ENCODE data around the gene RDH13. TPM values are rescaled to one million over a fixed set of nuclear protein-coding genes. Genes with fewer than 3 reads are reported as not detected.
"Not testable (repeated sequence)": the region's sequence is repeated elsewhere in the genome, so short reads cannot be mapped to it uniquely, and the experiment has no call there.

Gene RDH13
- total RNA-seq, 1 donor from 2014 or later, result 9.7 TPM

GRCh38 chr19:55020351-55020750 is 42.6 kb downstream of the RDH13 start:
- not testable (repeated sequence) for DNase-seq (ENCODE audit: low spot score); ATAC-seq

DNA sequence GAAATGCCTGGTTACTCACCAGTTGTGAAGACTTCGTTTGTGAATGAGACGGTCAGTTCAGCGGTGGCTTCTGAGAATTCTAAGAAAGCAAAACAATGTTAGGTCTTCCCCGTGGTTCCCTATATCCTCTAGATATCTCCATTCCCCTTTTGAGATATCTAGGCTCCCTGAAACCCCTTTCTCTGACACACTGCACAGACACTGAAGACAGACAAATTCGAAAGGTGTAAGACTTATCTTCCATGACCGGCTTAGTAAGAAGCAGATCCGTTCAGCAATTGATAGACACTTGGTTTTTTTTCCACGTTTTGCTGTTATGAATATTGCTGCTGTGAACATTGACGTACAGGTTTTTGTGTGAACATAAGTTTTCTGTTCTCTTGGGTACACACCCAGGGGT is 44.3 kb downstream of the RDH13 start:
- ATAC-seq, result no peak
- DNase-seq (ENCODE audit: low spot score), result no peak

DNA sequence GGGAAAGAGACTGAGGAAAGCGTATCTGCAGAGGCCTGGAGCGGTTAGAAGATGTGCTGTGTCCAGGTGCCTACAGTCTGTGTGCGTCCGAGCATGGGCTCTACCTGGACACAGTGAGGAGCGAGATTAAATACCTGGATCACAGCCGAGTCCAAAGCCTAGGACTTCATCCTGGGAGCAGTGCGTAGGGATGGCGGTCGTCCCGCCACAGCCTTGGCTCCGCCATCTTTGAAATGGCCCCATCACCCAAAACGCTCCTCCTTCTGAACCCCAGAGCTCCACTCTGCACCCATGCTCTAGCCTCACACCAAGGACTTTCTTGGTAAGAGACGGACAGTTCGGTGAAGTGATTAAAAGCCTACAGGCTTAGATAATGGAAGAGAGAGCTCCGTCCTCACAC is 44.7 kb downstream of the RDH13 start:
- DNase-seq (ENCODE audit: low spot score) (no peak), ATAC-seq (no peak)

GRCh38 chr19:55016017-55016416 is 46.9 kb downstream of the RDH13 start:
- no peak for ATAC-seq

GRCh38 chr19:55015126-55015525 is 47.8 kb downstream of the RDH13 start:
- DNase-seq (ENCODE audit: low spot score) (no peak), ATAC-seq (peak; percentile 27)

More at GRCh38 chr19:55016017-55016416, 46.9 kb downstream of the RDH13 start:
- DNase-seq (ENCODE audit: low spot score), result no peak

- ATAC-seq, result peak; percentile 79
- DNase-seq (ENCODE audit: low spot score), result no peak
Observed at GRCh38 chr19:55014714-55015113, 48.2 kb downstream of the RDH13 start.

DNA sequence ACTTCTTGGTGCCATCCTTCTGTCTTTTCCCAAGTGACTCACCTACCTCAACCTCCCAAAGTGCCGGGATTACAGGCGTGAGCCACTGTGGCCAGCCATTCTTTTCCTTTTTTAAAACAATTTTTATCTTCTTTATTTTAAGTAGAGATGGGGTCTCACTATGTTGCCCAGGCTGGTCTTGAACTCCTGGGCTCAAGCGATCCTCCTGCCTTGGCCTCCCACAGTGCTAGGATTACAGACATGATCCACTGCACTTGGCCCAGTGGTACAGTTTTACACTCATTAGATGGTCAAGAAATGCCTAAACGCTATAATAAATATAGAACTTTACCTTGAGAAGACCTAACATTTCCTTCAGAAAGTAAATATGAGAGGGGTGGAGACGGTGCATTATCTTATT is 49.4 kb downstream of the RDH13 start:
- DNase-seq (ENCODE audit: low spot score), result no peak
- ATAC-seq, result no peak

- ATAC-seq, result no peak
- no peak for DNase-seq (ENCODE audit: low spot score)
Observed at GRCh38 chr19:55012306-55012705, 50.6 kb downstream of the RDH13 start.

- not testable (repeated sequence) for ATAC-seq; DNase-seq (ENCODE audit: low spot score)
Observed at GRCh38 chr19:55010561-55010960, 52.4 kb downstream of the RDH13 start.

DNA sequence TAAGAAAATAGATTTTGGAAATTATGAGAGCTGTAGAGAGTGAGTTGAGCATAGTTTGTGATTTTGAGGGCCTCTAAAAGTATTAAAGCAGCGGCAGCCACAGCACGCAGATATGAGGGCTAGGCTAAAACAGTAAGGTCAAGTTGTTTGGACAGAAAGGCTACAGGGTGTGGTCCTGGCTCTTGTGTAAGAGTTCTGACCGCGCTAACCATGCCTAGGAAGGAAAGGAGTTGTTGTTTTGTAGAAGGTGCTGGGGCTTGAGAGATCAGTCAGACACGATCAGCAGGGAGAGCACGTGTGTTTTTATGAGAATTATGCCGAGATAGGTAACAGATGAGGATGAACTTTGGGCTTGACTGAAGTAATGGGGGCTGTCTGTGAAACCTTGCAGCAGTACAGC is 54.2 kb downstream of the RDH13 start:
- not testable (repeated sequence) for ATAC-seq; DNase-seq (ENCODE audit: low spot score)

DNA sequence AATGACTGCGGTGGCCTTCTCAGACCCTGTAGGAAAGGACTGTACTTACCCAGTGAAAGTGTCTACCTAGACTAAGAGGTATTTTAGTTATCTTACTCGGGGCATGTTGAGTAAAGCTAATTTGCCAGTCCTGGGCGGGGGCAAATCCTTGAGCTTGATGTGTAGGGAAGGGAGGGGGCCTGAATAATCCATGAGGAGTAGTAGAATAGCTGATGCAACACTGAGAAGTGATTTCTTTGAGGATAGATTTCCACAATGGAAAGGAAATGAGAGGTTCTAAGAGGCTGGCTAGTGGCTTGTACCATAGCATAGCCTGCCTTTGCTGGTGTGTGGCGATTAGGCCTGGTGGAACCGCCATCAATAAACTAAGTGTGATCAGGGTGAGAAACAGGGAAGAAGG is 54.8 kb downstream of the RDH13 start:
- DNase-seq (ENCODE audit: low spot score); ATAC-seq: not testable (repeated sequence)

DNA sequence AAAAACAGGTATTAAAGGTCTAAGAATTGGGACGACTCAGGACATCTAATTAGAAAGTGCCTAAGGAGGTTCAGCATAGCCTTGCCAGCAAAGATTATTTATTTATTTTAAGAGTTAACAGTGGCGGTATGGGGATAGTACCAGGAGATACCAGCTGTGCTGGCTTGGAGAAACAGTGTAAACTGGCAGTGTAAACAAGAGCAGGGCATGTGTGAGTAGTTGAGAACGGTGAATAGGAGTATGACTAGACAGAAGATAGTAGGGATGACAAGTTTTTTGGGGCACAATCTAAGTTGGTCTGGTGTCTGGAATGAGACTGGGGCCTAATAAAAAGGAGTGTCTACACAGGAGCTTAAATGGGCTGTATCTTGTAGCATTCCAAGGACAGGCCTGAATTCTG is 55.4 kb downstream of the RDH13 start:
- not testable (repeated sequence) for ATAC-seq; DNase-seq (ENCODE audit: low spot score)

DNA sequence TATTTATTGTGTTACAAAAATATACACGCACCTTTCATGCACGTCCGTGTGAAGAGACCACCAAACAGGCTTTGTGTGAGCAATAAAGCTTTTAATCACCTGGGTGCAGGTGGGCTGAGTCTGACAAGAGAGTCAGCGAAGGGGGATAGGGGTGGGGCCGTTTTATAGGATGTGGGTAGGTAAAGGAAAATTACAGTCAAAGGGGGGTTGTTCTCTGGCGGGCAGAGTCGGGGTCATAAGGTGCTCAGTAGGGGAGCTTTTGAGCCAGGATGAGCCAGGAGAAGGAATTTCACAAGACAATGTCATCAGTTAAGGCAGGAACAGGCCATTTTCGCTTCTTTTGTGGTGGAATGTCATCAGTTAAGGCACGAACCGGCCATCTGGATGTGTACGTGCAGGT is 56.2 kb downstream of the RDH13 start:
- not testable (repeated sequence) for DNase-seq (ENCODE audit: low spot score); ATAC-seq

GRCh38 chr19:55005684-55006488 is 57.1 kb downstream of the RDH13 start:
- DNase-seq (ENCODE audit: low spot score) (no peak), ATAC-seq (peak; percentile 43)

GRCh38 chr19:55000761-55001160 is 62.2 kb downstream of the RDH13 start:
- DNase-seq (ENCODE audit: low spot score), result no peak
- ATAC-seq, result no peak

DNA sequence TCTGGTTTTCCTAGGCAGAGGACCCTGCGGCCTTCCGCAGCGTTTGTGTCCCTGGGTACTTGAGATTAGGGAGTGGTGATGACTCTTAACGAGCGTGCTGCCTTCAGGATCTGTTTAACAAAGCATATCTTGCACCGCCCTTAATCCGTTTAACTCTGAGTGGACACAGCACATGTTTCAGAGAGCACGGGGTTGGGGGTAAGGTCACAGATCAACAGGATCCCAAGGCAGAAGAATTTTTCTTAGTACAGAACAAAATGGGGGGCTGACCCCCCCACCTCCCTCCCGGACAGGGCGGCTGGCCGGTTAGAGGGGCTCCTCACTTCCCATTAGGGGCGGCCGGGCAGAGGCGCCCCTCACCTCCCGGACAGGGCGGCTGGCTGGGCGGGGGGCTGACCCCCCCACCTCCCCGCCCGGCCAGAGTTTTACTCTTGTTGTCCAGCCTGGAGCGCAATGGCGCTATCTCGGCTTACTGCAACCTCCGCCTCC is 64.2 kb downstream of the RDH13 start:
- ATAC-seq; DNase-seq (ENCODE audit: low spot score): not testable (repeated sequence)

DNA sequence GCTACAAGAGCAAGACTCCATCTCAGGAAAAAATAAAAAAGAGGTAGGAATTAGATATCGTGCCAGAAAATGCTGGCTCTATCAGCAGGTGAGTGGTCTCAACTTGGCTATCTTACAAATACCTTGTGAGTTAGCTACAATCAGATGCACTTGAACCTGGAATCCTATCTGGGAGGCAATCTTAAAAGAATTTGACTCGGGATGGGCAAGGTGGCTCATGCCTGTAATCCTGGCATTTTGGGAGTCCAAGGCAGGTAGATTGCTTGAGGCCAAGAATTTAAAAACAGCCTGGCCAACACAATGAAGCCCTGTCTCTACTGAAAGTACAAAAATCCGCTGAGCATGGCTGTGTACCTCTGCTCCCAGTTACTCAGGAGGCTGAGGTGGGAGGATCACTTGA is 67.4 kb downstream of the RDH13 start:
- ATAC-seq (no peak), DNase-seq (ENCODE audit: low spot score) (no peak)

Other genes starting within 250 kb of the RDH13 start
- gene KIR3DL1, start 246.7 kb downstream of the RDH13 start, total RNA-seq, result not detected
- not detected for gene KIR2DS4, start 230.5 kb downstream of the RDH13 start, total RNA-seq
- gene KIR3DL2, start 212.7 kb downstream of the RDH13 start, total RNA-seq, result not detected
- gene FCAR, start 188.9 kb downstream of the RDH13 start, total RNA-seq, result 0.55 TPM
- gene NCR1, start 157.0 kb downstream of the RDH13 start, total RNA-seq, result 0.10 TPM
- gene NLRP7, start 115.6 kb downstream of the RDH13 start, total RNA-seq, result not detected
- 0.78 TPM for gene NLRP2, start 96.8 kb downstream of the RDH13 start, total RNA-seq
- not detected for gene GP6, start 24.9 kb downstream of the RDH13 start, total RNA-seq
- gene EPS8L1, start 12.7 kb upstream of the RDH13 start, total RNA-seq, result 0.53 TPM
- 46.5 TPM for gene PPP1R12C, start 54.5 kb upstream of the RDH13 start, total RNA-seq
- 0.18 TPM for gene TNNT1, start 86.1 kb upstream of the RDH13 start, total RNA-seq
- not detected for gene TNNI3, start 94.6 kb upstream of the RDH13 start, total RNA-seq
- 0.63 TPM for gene DNAAF3, start 103.5 kb upstream of the RDH13 start, total RNA-seq
- gene SYT5, start 117.1 kb upstream of the RDH13 start, total RNA-seq, result 0.20 TPM
- gene PTPRH, start 146.4 kb upstream of the RDH13 start, total RNA-seq, result 6.3 TPM
- 15.5 TPM for gene TMEM86B, start 165.6 kb upstream of the RDH13 start, total RNA-seq
- 30.3 TPM for gene PPP6R1, start 195.9 kb upstream of the RDH13 start, total RNA-seq
- 15.7 TPM for gene HSPBP1, start 217.0 kb upstream of the RDH13 start, total RNA-seq
- gene BRSK1, start 220.8 kb upstream of the RDH13 start, total RNA-seq, result 0.55 TPM

Data from left lobe of liver (tissue), 2 donors.